Stomach smooth muscle (tissue), 2 donors: ENCODE results near the gene DAAM1.

Experiments
- H3K27ac ChIP-seq: one replicate; pipeline ENCODE4 v1.7.0; 2013; ENCODE audit warnings: mild to moderate bottlenecking, low read length, inconsistent platforms
- H3K27me3 ChIP-seq, 2 donors: one replicate each; pipeline ENCODE4 v1.7.0; 2013; ENCODE audit warnings: low read length in 2 of 2; ENCODE audit not compliant: insufficient read depth in 2 of 2, control insufficient read depth in 1 of 2
- H3K36me3 ChIP-seq, 2 donors: one replicate each; pipeline ENCODE4 v1.7.0; 2013; ENCODE audit warnings: low read length in 2 of 2; ENCODE audit not compliant: control insufficient read depth in 2 of 2, insufficient read depth in 2 of 2
- H3K4me1 ChIP-seq: one replicate; pipeline ENCODE4 v1.7.0; 2013; ENCODE audit warnings: low read length; ENCODE audit not compliant: control insufficient read depth, insufficient read depth
- H3K4me3 ChIP-seq, 2 donors: one replicate each; pipeline ENCODE4 v1.7.0; 2013; ENCODE audit warnings: low read length in 2 of 2
- H3K9ac ChIP-seq, 2 donors: one replicate each; pipeline ENCODE4 v1.7.0; 2013; ENCODE audit warnings: low read length in 2 of 2, mild to moderate bottlenecking in 1 of 2
- H3K9me3 ChIP-seq, 2 donors: one replicate each; pipeline ENCODE4 v1.7.0; 2013; ENCODE audit warnings: low read length in 2 of 2; ENCODE audit not compliant: control insufficient read depth in 2 of 2
- donor health status: healthy.
- donor health status: Pancreatic carcinoma.

The DAAM1 gene

DNA sequence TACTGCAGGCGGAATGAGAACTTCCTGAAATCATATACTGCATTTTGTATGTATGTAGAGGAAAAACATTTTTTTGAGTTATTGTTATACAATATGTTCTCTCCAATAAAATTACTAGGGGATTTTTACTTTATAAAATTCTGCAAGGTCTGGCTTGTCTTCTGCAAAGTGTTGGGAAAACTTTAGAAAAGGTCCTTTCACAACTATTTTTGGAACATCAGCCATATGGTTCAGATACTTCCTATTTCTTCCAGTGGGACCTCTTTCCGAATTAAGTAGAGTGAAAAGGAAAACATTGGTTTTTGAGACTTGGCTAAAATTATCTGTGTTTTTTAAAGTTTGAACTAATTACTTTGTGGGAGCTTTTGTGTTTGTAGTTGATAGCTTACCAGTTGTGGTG, 52.7 kb downstream of the DAAM1 start:
- no peak overlapping the region for H3K4me3 ChIP-seq
- no peaks in the 10 kb centered on the region for H3K27me3 ChIP-seq
- no peak overlapping the region for H3K27ac ChIP-seq
- no peak overlapping the region for H3K9ac ChIP-seq
- H3K9me3 ChIP-seq: no peaks in the 10 kb centered on the region
- peaks cover 29% of the 10 kb centered on the region for H3K4me1 ChIP-seq
- H3K36me3 ChIP-seq: no peaks in the 10 kb centered on the region

DNA sequence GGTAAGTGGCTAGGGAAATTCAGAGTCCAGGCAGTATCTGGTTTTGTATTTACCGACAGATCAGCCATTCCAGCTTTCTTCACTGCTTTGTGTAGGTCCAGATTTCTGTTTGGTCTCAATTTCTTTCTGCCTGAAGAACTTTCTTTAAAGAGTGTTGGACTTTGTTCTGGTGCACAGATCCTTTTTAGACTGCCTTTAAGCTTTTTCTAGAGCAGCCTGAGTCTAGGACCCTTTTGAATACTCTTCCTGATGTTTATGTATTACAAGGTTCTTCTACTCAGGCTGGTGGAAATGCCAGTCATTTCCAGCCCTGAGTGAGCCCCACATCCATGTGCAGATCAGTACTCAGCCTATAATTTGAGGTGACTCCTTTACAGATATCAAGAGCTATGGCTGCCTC, 54.7 kb downstream of the DAAM1 start:
- H3K27me3 ChIP-seq: no peaks in the 10 kb centered on the region
- H3K36me3 ChIP-seq: no peaks in the 10 kb centered on the region
- H3K9ac ChIP-seq: no peak overlapping the region
- H3K9me3 ChIP-seq: no peaks in the 10 kb centered on the region
- H3K27ac ChIP-seq: no peak overlapping the region
- no peak overlapping the region for H3K4me3 ChIP-seq
- H3K4me1 ChIP-seq: peaks cover 19% of the 10 kb centered on the region

DNA sequence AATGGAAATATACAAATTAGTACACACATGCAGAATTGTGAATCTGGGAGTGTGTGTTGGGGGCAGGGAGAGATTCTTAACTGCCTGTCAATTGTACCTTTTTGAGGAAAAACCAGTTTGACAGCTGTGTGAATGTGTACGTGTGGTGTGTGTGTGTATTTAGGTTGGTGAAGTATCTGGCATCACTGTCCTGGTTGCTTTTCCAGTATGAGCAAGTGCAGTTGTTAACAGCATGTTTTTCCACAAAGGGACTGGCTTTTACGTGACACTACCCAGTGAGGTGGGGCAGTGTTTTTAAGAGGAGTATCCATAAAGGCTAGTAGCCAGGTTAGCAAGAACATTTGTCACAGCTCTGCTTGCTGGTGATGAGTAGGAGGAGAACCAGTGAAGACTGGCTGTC, 56.1 kb downstream of the DAAM1 start:
- no peaks in the 10 kb centered on the region for H3K9me3 ChIP-seq

DNA sequence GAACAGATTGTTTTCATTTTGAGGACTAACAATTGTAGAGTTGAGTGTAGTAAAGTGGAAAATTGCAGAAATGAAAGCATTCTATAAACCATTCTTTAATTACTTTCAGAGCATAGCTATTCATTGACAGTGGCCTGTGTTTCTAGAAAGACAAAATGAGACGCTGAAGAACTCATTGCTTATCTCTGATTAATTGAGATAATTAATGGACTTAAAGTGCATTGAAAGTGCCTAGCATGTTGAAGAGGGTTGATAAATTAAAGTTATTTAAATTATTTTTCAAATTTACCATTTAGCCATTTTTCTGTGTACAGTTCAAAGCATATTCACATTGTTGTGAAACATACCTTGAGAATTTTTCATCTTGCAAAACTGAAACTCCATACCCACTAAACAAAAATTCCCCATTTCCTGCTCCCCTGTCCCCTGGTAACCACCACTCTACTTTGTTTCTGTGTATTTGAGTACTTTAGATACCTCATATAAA, 57.4 kb downstream of the DAAM1 start:
- Histone ChIP-seq H3K9ac (no peak overlapping the region), H3K4me3 (no peak overlapping the region), H3K4me1 (peaks cover 20% of the 10 kb centered on the region), H3K27ac (no peak overlapping the region), H3K27me3 (no peaks in the 10 kb centered on the region), H3K36me3 (no peaks in the 10 kb centered on the region), H3K9me3 (no peaks in the 10 kb centered on the region)

More for the DNA sequence above, 56.1 kb downstream of the DAAM1 start:
- no peak overlapping the region for H3K27ac ChIP-seq
- H3K4me3 ChIP-seq: no peak overlapping the region
- H3K4me1 ChIP-seq: peaks cover 20% of the 10 kb centered on the region
- no peaks in the 10 kb centered on the region for H3K36me3 ChIP-seq
- H3K27me3 ChIP-seq: no peaks in the 10 kb centered on the region
- no peak overlapping the region for H3K9ac ChIP-seq

DNA sequence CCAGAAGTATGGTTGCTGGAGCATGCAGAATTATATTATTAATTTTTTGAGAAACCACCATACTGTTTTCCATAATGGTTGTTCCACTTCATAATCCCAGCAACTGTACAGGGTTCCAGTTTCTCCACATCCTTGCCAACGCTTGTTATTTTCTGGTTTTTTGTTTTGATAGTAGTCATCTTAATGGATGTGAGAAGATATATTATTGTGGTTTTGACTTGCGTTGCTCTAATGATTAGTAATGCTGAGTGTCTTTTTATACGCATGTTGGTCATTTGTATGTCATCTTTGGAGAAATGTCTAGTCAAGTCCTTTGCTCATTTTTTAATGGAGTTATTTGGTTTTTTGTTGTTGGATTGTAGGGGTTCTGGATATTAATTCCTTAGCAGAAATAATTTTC, 58.1 kb downstream of the DAAM1 start:
- no peak overlapping the region for H3K27ac ChIP-seq
- H3K9me3 ChIP-seq: no peaks in the 10 kb centered on the region
- H3K27me3 ChIP-seq: no peaks in the 10 kb centered on the region
- H3K4me3 ChIP-seq: no peak overlapping the region
- no peak overlapping the region for H3K9ac ChIP-seq
- H3K4me1 ChIP-seq: peaks cover 23% of the 10 kb centered on the region
- H3K36me3 ChIP-seq: no peaks in the 10 kb centered on the region

DNA sequence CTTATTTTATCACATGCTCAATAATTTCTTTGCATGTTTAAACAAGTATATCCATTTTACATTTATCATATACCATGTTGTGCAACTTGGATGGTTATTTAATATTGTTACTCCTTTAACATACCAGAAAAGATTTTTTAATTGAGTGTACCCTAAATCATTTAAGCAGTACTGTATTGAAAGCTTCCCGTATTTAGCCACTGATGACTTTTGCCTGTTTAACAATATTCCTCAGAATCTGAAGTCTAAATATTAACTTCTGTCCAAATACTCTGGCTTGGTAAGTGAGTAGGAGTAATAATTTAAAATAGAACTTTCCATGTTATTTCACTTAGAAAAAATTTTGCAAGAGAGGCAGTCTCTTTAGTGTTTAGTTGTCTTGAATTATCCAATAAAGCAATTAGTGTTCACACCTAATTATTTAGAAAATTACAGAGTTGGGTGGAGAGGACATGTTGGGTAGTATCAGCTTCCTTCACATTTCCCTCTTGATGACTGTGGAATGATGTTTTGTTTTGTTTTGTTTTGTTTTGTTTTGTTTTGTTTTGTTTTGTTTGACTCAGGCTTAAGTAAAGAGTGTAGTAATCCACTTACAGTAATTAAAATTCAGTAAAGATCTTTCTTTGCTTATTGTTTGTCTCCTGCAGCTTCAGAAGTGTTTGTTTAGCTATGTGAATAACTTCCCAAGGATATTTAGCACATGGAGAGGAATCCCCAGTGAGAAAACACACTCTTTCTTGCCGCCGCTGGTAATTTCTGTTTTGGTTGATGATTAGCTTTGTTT, 59.5 kb downstream of the DAAM1 start:
- Histone ChIP-seq H3K9ac (no peak overlapping the region), H3K9me3 (no peaks in the 10 kb centered on the region), H3K36me3 (no peaks in the 10 kb centered on the region), H3K27me3 (no peaks in the 10 kb centered on the region), H3K27ac (no peak overlapping the region), H3K4me3 (no peak overlapping the region), H3K4me1 (peaks cover 28% of the 10 kb centered on the region)

DNA sequence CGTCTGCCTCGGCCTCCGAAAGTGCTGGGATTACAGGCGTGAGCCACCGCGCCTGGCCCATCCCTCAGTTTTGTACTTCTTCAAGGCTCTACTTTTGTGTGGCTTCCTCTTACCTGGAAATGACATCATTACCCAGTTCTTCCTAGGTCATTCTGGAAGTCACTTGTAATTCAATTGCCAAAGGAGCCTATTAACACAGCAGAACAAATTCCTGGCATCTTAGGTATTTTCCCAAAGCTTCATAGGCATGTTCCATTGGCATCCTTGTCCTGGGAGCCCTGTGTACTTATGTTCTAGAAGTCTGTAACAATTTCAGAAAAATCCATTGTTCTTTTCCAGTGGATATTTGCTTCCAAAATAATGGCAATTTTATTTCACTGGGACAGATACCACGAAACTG, 60.6 kb downstream of the DAAM1 start:
- Histone ChIP-seq H3K9ac (no peak overlapping the region), H3K36me3 (no peaks in the 10 kb centered on the region), H3K27me3 (no peaks in the 10 kb centered on the region), H3K27ac (no peak overlapping the region), H3K4me3 (no peak overlapping the region), H3K9me3 (no peaks in the 10 kb centered on the region), H3K4me1 (peaks cover 33% of the 10 kb centered on the region)

DNA sequence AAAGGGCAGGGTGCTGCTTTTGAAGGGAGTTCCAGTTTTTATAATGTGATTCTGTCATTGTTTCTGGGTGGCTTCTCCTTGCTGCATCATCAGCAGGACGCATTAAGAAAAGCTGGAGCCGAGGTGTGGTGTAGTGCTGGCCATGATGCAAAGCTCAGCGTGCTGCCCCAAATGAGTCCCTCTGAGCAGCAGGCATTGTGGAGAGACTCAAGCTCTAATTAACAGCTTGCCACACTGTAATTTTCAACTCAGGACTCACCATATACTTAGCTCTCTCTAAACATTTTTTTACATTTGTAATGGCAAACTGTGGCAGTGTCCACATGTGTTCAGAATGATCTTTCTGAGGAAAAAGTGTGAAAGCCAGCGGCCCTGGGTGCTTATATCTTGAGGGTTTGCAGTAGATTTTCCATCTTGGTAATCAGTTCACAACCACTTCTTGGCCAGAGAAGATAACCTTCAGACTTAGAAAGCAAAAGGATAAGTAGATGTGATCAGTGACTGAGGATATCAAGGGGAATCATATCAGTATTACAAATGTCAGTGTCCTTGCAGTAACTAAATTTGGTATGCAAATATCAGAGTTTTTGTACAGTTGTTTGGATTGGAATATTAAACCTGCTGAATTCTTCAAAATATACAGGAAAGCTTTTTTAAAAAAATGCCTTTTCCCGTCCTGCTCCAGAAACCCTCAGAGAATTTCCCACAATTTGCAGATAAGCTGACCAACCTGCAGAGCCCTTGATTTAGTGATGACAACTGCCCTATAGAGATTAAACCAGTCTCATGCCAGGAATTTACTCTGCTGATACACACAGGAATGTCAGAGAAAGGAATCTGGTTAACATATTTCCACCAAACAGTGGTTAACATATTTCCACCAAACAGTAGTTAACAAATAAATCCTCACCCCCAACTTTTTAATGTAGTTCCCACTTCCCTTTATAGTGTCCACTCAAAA, 63.6 kb downstream of the DAAM1 start:
- no peaks in the 10 kb centered on the region for H3K27me3 ChIP-seq
- H3K9me3 ChIP-seq: no peaks in the 10 kb centered on the region
- no peak overlapping the region for H3K4me3 ChIP-seq
- no peak overlapping the region for H3K27ac ChIP-seq
- peaks cover 48% of the 10 kb centered on the region for H3K4me1 ChIP-seq
- H3K36me3 ChIP-seq: no peaks in the 10 kb centered on the region
- H3K9ac ChIP-seq: no peak overlapping the region

DNA sequence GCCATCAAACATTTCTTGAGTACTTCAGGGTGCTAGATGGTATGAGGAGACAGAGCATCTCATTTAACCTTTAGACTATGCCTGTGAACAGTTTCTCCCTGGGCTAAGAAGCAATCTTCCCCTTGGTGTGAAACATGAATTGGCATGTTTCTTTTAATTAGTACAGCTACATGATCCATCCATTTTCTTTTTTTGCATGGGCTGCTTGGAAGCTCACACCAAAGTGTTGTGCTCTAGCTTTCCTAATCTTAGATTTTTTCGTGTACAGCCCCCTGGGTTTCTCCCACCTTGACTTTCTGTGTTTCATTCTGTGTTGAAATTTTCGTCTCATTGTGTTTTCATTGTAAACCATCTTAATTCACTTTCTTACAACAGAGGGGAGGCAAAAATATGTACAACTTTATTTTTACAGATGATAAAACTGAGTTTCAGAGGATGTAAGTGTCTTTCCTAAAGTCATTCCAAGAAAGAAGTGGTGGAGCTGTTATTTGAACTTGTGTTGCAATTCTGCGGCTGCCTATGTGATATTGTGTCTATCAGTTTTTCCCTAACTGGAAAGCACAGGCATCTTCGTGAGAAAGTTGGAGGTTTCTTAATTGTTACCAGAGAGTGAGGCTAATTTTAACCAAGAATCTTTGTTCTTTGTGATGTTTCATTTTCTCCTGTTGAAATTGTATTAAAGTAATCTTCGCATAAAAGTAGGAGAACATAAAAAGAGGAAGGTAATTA, 64.5 kb downstream of the DAAM1 start:
- no peaks in the 10 kb centered on the region for H3K27me3 ChIP-seq
- H3K9me3 ChIP-seq: no peaks in the 10 kb centered on the region
- H3K4me1 ChIP-seq: peaks cover 48% of the 10 kb centered on the region
- H3K27ac ChIP-seq: peak overlapping the region; percentile 50
- no peak overlapping the region for H3K4me3 ChIP-seq
- no peaks in the 10 kb centered on the region for H3K36me3 ChIP-seq
- no peak overlapping the region for H3K9ac ChIP-seq

DNA sequence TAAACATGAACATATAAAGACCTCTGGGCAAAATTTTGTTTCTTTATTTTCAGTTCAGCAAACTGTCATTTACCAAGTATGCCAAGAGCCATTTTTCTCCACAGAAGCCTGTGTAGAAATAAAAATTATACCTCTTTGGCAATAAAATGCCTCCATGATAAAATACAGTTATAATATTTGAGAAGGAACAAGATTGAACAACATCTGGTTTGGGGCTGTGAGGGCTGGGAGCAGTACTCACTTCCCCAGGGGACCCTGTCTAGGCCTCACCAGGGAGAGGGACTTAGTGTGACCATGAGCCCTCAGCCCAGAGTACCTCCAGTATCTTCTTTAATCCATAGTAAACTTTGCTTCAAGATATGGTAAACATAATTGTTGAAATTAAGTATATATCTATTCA, 65.1 kb downstream of the DAAM1 start:
- H3K4me3 ChIP-seq: no peak overlapping the region
- H3K27ac ChIP-seq: peak overlapping the region; percentile 50
- H3K4me1 ChIP-seq: peaks cover 45% of the 10 kb centered on the region
- no peak overlapping the region for H3K9ac ChIP-seq
- no peaks in the 10 kb centered on the region for H3K27me3 ChIP-seq
- H3K9me3 ChIP-seq: no peaks in the 10 kb centered on the region
- no peaks in the 10 kb centered on the region for H3K36me3 ChIP-seq
